ENCODE data around the gene ANAPC2.
"Not testable (repeated sequence)": the region's sequence is repeated elsewhere in the genome, so short reads cannot be mapped to it uniquely, and the experiment has no call there.

The ANAPC2 gene

DNA sequence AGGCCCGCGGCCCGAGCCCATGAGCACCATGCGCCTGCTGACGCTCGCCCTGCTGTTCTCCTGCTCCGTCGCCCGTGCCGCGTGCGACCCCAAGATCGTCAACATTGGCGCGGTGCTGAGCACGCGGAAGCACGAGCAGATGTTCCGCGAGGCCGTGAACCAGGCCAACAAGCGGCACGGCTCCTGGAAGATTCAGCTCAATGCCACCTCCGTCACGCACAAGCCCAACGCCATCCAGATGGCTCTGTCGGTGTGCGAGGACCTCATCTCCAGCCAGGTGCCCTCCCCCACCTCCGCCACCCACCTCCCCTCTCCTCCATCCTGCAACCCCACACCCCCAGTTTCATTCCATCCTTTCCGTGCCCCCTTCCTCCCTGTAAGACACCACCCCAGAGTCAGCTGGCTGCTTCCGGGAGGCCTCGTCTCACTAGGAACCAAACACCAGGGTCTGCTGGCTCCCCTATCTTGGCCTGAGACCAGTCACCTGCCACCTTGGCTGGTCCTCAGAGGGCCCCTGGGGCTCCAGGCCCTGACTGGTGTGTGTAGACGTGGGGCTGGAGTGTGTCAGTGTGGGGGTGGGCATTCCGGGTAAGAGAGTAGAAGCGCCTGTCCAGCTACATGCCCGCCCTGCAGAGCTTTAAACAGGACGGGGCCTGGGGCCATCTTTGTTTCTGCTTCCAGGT, 48.8 kb downstream of the ANAPC2 start:
- no peak for TF ChIP-seq CTCF (IDR thresholded peaks at IDR 0.05; ENCODE audit: extremely low read depth, insufficient read depth, missing control alignments)
- no peak for DNase-seq (ENCODE audit: low spot score)
- in situ Hi-C loops (cut with MboI; ENCODE audit: low pct_unique_long_range_greater_than_20kb, low sequenced_read_pairs, unreplicated experiment) = no loop called here

DNA sequence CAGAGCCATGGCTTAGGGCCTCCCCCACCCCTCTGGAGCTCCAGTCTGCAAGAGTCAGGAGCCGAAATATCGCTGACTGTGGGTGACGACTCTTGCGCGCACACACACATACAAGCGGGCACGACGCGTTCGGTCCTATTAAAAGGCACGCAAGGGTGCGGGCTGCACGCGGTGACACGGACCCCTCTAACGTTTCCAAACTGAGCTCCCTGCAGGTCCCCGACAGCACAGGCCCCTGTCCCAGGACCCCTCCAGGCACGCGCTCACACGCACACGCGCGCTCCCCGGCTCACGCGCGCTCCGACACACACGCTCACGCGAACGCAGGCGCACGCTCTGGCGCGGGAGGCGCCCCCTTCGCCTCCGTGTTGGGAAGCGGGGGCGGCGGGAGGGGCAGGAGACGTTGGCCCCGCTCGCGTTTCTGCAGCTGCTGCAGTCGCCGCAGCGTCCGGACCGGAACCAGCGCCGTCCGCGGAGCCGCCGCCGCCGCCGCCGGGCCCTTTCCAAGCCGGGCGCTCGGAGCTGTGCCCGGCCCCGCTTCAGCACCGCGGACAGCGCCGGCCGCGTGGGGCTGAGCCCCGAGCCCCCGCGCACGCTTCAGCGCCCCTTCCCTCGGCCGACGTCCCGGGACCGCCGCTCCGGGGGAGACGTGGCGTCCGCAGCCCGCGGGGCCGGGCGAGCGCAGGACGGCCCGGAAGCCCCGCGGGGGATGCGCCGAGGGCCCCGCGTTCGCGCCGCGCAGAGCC, 49.5 kb downstream of the ANAPC2 start, which contains the start of gene GRIN1:
GRIN1 (plus strand) TSS at position 433 of the 746 bp plus-strand sequence. CDS start 333 bp downstream, outside the sequence.
- TF ChIP-seq CTCF (IDR thresholded peaks at IDR 0.05; ENCODE audit: extremely low read depth, insufficient read depth, missing control alignments) = no peak
- in situ Hi-C loops (cut with MboI; ENCODE audit: low pct_unique_long_range_greater_than_20kb, low sequenced_read_pairs, unreplicated experiment) = no loop called here

GRCh38 chr9:137138058-137138721, 50.2 kb downstream of the ANAPC2 start:
- peak; percentile 66 for DNase-seq (ENCODE audit: low spot score)
- in situ Hi-C loops (cut with MboI; ENCODE audit: low pct_unique_long_range_greater_than_20kb, low sequenced_read_pairs, unreplicated experiment) = no loop called here
- no peak for TF ChIP-seq CTCF (IDR thresholded peaks at IDR 0.05; ENCODE audit: extremely low read depth, insufficient read depth, missing control alignments)

More for the DNA sequence above, 49.5 kb downstream of the ANAPC2 start, which contains the start of gene GRIN1:
- DNase-seq (ENCODE audit: low spot score) = peak; percentile 66

DNA sequence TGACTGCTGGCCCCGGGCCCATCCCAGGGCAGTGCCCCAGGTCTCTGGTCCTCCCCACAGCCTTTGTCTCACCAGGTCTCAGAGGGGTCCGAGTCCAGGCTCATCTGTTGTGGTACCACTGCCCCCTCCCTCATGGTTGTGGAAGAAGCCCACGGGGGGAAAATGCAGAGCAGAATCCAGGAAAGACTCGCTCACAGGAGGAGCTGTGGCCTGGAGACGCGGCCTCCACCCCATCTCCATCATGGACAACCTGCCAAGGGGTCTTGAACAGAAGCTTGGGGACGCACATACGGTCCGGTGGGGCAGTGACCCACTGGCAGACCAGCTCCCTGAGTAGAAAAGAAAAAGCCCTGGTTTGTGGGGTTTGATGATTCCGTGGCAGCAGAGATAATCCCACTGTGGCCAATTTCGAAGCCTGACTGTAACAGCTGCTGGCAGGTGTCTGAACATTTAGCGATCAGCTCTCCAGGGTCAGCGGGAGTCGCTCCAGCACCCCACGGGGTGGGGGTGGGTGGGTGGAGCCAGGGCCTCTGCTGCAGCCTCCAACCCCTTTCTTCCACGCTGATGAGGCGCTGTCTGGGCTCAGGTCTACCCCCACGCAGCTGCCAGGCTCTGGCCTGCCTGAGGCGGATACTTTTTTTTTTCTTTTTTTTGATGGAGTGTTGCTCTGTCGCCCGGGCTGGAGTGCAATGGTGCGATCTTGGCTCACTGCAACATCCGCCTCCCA, 51.3 kb downstream of the ANAPC2 start:
- no peak for DNase-seq (ENCODE audit: low spot score)
- no peak for TF ChIP-seq CTCF (IDR thresholded peaks at IDR 0.05; ENCODE audit: extremely low read depth, insufficient read depth, missing control alignments)
- in situ Hi-C loops (cut with MboI; ENCODE audit: low pct_unique_long_range_greater_than_20kb, low sequenced_read_pairs, unreplicated experiment) = no loop called here

GRCh38 chr9:137136261-137136880, 52.0 kb downstream of the ANAPC2 start:
- in situ Hi-C loops (cut with MboI; ENCODE audit: low pct_unique_long_range_greater_than_20kb, low sequenced_read_pairs, unreplicated experiment) = no loop called here
- no peak for DNase-seq (ENCODE audit: low spot score)

DNA sequence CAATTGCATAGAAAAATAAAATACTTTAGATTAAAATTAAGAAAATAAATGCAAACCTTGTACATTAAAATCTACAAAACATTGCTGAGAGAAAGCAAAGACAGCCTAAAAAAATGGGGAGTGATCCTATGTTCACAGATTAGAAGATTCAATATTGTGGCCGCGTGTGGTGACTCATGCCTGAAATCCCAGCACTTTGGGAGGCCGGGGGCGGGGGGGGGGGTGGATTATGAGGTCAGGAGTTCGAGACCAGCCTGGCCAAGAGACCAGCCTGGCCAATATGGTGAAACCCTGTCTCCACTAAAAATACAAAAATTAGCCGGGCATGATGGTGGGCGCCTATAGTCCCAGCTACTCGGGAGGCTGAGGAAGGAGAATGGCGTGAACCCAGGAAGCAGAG, 53.2 kb downstream of the ANAPC2 start:
- in situ Hi-C loops (cut with MboI; ENCODE audit: low pct_unique_long_range_greater_than_20kb, low sequenced_read_pairs, unreplicated experiment); DNase-seq (ENCODE audit: low spot score): not testable (repeated sequence)

More at GRCh38 chr9:137136261-137136880, 52.0 kb downstream of the ANAPC2 start:
- TF ChIP-seq CTCF (IDR thresholded peaks at IDR 0.05; ENCODE audit: extremely low read depth, insufficient read depth, missing control alignments) = no peak

Data from GM13977 (cell line).